ENCODE data around the gene GPR17. TPM values are rescaled to one million over a fixed set of nuclear protein-coding genes. Genes with fewer than 3 reads are reported as not detected.

GPR17 gene
- total and polyA plus RNA-seq, 4 experiments from 2014 or later, result not detected

GRCh38 chr2:127618551-127619202 lies 27.3 kb upstream of the GPR17 start:
- ChIA-PET POLR2A (ENCODE audit: partially characterized antibody) (no interaction called here), CTCF (ENCODE audit: partially characterized antibody) (no interaction called here)
- Mint-ChIP-seq H3K27ac (peak overlapping the region in 1 of 7 donors; percentile 38), H3K36me3 (no peaks in the 10 kb centered on the region), H3K4me3 (no peak overlapping the region), H3K27me3 (peaks cover 15 to 16% of the 10 kb centered on the region in 2 donors), H3K4me1 (no peaks in the 10 kb centered on the region), H3K9me3 (peaks cover 0 to 8% (median 5%) of the 10 kb centered on the region in 8 donors)
- no peak overlapping the region for H3K27ac ChIP-seq (ENCODE audit: low read depth, low read length)
- H3K4me3 ChIP-seq (ENCODE audit: low read length in 2 of 2), result no peak overlapping the region
- no peak for DNase-seq
- H3K27me3 ChIP-seq (ENCODE audit: insufficient read depth, low read length), result no peaks in the 10 kb centered on the region
- no peaks in the 10 kb centered on the region for H3K36me3 ChIP-seq (ENCODE audit: insufficient read depth, low read length)
- H3K9me3 ChIP-seq (ENCODE audit: control insufficient read depth in 1 of 2, low read length in 2 of 2), result no peaks in the 10 kb centered on the region
- intact Hi-C loops (cut with micrococcal nuclease), result no loop called here
- no peaks in the 10 kb centered on the region for H3K4me1 ChIP-seq (ENCODE audit: insufficient read depth, low read length)

GRCh38 chr2:127619203-127619590 lies 26.8 kb upstream of the GPR17 start:
- Histone ChIP-seq H3K9me3 (ENCODE audit: control insufficient read depth in 1 of 2, low read length in 2 of 2) (no peaks in the 10 kb centered on the region), H3K4me3 (ENCODE audit: low read length in 2 of 2) (no peak overlapping the region), H3K27ac (ENCODE audit: low read depth, low read length) (no peak overlapping the region), H3K27me3 (ENCODE audit: insufficient read depth, low read length) (no peaks in the 10 kb centered on the region), H3K4me1 (ENCODE audit: insufficient read depth, low read length) (no peaks in the 10 kb centered on the region), H3K36me3 (ENCODE audit: insufficient read depth, low read length) (no peaks in the 10 kb centered on the region)
- Mint-ChIP-seq H3K4me3 (no peak overlapping the region), H3K36me3 (no peaks in the 10 kb centered on the region), H3K4me1 (no peaks in the 10 kb centered on the region), H3K27ac (no peak overlapping the region), H3K27me3 (peaks cover 15% of the 10 kb centered on the region in 2 donors), H3K9me3 (peaks cover 0 to 3% (median 0%) of the 10 kb centered on the region in 8 donors)
- POLR2A ChIA-PET (ENCODE audit: partially characterized antibody), result no interaction called here
- DNase-seq, result no peak
- intact Hi-C loops (cut with micrococcal nuclease), result no loop called here
- CTCF ChIA-PET (ENCODE audit: partially characterized antibody), result no interaction called here

- no peak overlapping the region for H3K27ac ChIP-seq (ENCODE audit: low read depth, low read length)
- H3K9me3 ChIP-seq (ENCODE audit: control insufficient read depth in 1 of 2, low read length in 2 of 2), result no peaks in the 10 kb centered on the region
- no peaks in the 10 kb centered on the region for H3K4me1 Mint-ChIP-seq
- CTCF ChIA-PET (ENCODE audit: partially characterized antibody), result no interaction called here
- H3K27me3 Mint-ChIP-seq, result peaks cover 13 to 15% of the 10 kb centered on the region in 2 donors
- no peak overlapping the region for H3K4me3 Mint-ChIP-seq
- no peak overlapping the region for H3K27ac Mint-ChIP-seq
- no peaks in the 10 kb centered on the region for H3K36me3 ChIP-seq (ENCODE audit: insufficient read depth, low read length)
- intact Hi-C loops (cut with micrococcal nuclease), result no loop called here
- POLR2A ChIA-PET (ENCODE audit: partially characterized antibody), result no interaction called here
- H3K4me3 ChIP-seq (ENCODE audit: low read length in 2 of 2), result no peak overlapping the region
- H3K4me1 ChIP-seq (ENCODE audit: insufficient read depth, low read length), result no peaks in the 10 kb centered on the region
- H3K36me3 Mint-ChIP-seq, result no peaks in the 10 kb centered on the region
- H3K9me3 Mint-ChIP-seq, result peaks cover 0 to 2% (median 0%) of the 10 kb centered on the region in 8 donors
- no peaks in the 10 kb centered on the region for H3K27me3 ChIP-seq (ENCODE audit: insufficient read depth, low read length)
- no peak for DNase-seq
These were observed 25.9 kb upstream of the GPR17 start for GRCh38 chr2:127619877-127620705.

GRCh38 chr2:127620866-127621265 lies 25.1 kb upstream of the GPR17 start:
- Mint-ChIP-seq H3K4me1 (no peaks in the 10 kb centered on the region), H3K27me3 (peaks cover 12 to 15% of the 10 kb centered on the region in 2 donors)

GRCh38 chr2:127621981-127622431 lies 23.9 kb upstream of the GPR17 start:
- H3K9me3 Mint-ChIP-seq, result peaks cover 0 to 2% (median 0%) of the 10 kb centered on the region in 8 donors
- no peaks in the 10 kb centered on the region for H3K36me3 Mint-ChIP-seq
- no peak overlapping the region for H3K4me3 Mint-ChIP-seq
- no peaks in the 10 kb centered on the region for H3K9me3 ChIP-seq (ENCODE audit: control insufficient read depth in 1 of 2, low read length in 2 of 2)
- ChIA-PET POLR2A (ENCODE audit: partially characterized antibody) (no interaction called here), CTCF (ENCODE audit: partially characterized antibody) (no interaction called here)
- no peaks in the 10 kb centered on the region for H3K27me3 ChIP-seq (ENCODE audit: insufficient read depth, low read length)
- no peaks in the 10 kb centered on the region for H3K36me3 ChIP-seq (ENCODE audit: insufficient read depth, low read length)
- H3K27ac Mint-ChIP-seq, result no peak overlapping the region
- H3K27ac ChIP-seq (ENCODE audit: low read depth, low read length), result no peak overlapping the region
- H3K4me3 ChIP-seq (ENCODE audit: low read length in 2 of 2), result no peak overlapping the region
- H3K27me3 Mint-ChIP-seq, result peaks cover 12 to 14% of the 10 kb centered on the region in 2 donors
- DNase-seq, result no peak
- no peaks in the 10 kb centered on the region for H3K4me1 ChIP-seq (ENCODE audit: insufficient read depth, low read length)
- intact Hi-C loops (cut with micrococcal nuclease), result no loop called here
- no peaks in the 10 kb centered on the region for H3K4me1 Mint-ChIP-seq

More at GRCh38 chr2:127620866-127621265, 25.1 kb upstream of the GPR17 start:
- ChIA-PET POLR2A (ENCODE audit: partially characterized antibody) (no interaction called here), CTCF (ENCODE audit: partially characterized antibody) (no interaction called here)
- Histone ChIP-seq H3K27ac (ENCODE audit: low read depth, low read length) (no peak overlapping the region), H3K27me3 (ENCODE audit: insufficient read depth, low read length) (no peaks in the 10 kb centered on the region), H3K4me1 (ENCODE audit: insufficient read depth, low read length) (no peaks in the 10 kb centered on the region), H3K4me3 (ENCODE audit: low read length in 2 of 2) (no peak overlapping the region), H3K9me3 (ENCODE audit: control insufficient read depth in 1 of 2, low read length in 2 of 2) (no peaks in the 10 kb centered on the region), H3K36me3 (ENCODE audit: insufficient read depth, low read length) (no peaks in the 10 kb centered on the region)
- intact Hi-C loops (cut with micrococcal nuclease), result no loop called here
- no peak overlapping the region for H3K4me3 Mint-ChIP-seq
- no peaks in the 10 kb centered on the region for H3K36me3 Mint-ChIP-seq
- H3K27ac Mint-ChIP-seq, result no peak overlapping the region
- DNase-seq, result no peak
- peaks cover 0 to 2% (median 0%) of the 10 kb centered on the region in 8 donors for H3K9me3 Mint-ChIP-seq

- Mint-ChIP-seq H3K9me3 (peaks cover 0 to 2% (median 0%) of the 10 kb centered on the region in 8 donors), H3K4me3 (no peak overlapping the region), H3K4me1 (no peaks in the 10 kb centered on the region), H3K36me3 (no peaks in the 10 kb centered on the region), H3K27me3 (peaks cover 11 to 12% of the 10 kb centered on the region in 2 donors), H3K27ac (no peak overlapping the region)
- ChIA-PET CTCF (ENCODE audit: partially characterized antibody) (no interaction called here), POLR2A (ENCODE audit: partially characterized antibody) (no interaction called here)
- intact Hi-C loops (cut with micrococcal nuclease), result no loop called here
- H3K4me1 ChIP-seq (ENCODE audit: insufficient read depth, low read length), result no peaks in the 10 kb centered on the region
- no peak overlapping the region for H3K27ac ChIP-seq (ENCODE audit: low read depth, low read length)
- H3K27me3 ChIP-seq (ENCODE audit: insufficient read depth, low read length), result no peaks in the 10 kb centered on the region
- DNase-seq, result no peak
- no peaks in the 10 kb centered on the region for H3K36me3 ChIP-seq (ENCODE audit: insufficient read depth, low read length)
- H3K9me3 ChIP-seq (ENCODE audit: control insufficient read depth in 1 of 2, low read length in 2 of 2), result no peaks in the 10 kb centered on the region
- H3K4me3 ChIP-seq (ENCODE audit: low read length in 2 of 2), result no peak overlapping the region
These were observed 23.2 kb upstream of the GPR17 start for GRCh38 chr2:127622561-127623387.

Data from CD4-positive, alpha-beta memory T cell (primary cell).